HFF-Myc (cell line): ENCODE results near the gene DIAPH3.
"Not testable (repeated sequence)": the region's sequence is repeated elsewhere in the genome, so short reads cannot be mapped to it uniquely, and the experiment has no call there.

Source experiments
- DNase-seq: peaks from one replicate; pipeline ENCODE4 v3.0.0-alpha.2; 2011; ENCODE audit warnings: low read depth; ENCODE audit errors: extremely low read depth
- H3K4me3 ChIP-seq: replicated peaks from 2 replicates; pipeline ENCODE4 v1.5.1; 2011; ENCODE audit warnings: low read depth, mild to moderate bottlenecking, control low read depth, low read length
- CTCF ChIP-seq: IDR thresholded peaks from 2 replicates; pipeline ENCODE4 v1.5.1; 2012; ENCODE audit warnings: mild to moderate bottlenecking, low read depth, low read length, control low read depth; ENCODE audit errors: missing control alignments

DIAPH3 gene

GRCh38 chr13:60090574-60090973 lies 73.2 kb downstream of the DIAPH3 start:
- no peak for DNase-seq
- no peak overlapping the region for H3K4me3 ChIP-seq
- no peak for TF ChIP-seq CTCF

- not testable (repeated sequence) for H3K4me3 ChIP-seq, DNase-seq
Observed at GRCh38 chr13:60083780-60084179, 79.9 kb downstream of the DIAPH3 start.

- no peak overlapping the region for H3K4me3 ChIP-seq
- TF ChIP-seq CTCF: no peak
- no peak for DNase-seq
Observed at GRCh38 chr13:60080850-60081249, 82.9 kb downstream of the DIAPH3 start.

GRCh38 chr13:60078226-60078625 lies 85.5 kb downstream of the DIAPH3 start:
- no peak for DNase-seq
- no peak overlapping the region for H3K4me3 ChIP-seq
- no peak for TF ChIP-seq CTCF

- DNase-seq: no peak
- no peak overlapping the region for H3K4me3 ChIP-seq
- TF ChIP-seq CTCF: no peak
Observed at GRCh38 chr13:60075850-60076249, 87.9 kb downstream of the DIAPH3 start.

- no peak for TF ChIP-seq CTCF
- DNase-seq: no peak
- no peak overlapping the region for H3K4me3 ChIP-seq
Observed at GRCh38 chr13:60074397-60074796, 89.3 kb downstream of the DIAPH3 start.

GRCh38 chr13:60066226-60066625 lies 97.5 kb downstream of the DIAPH3 start:
- no peak for DNase-seq
- no peak for TF ChIP-seq CTCF
- no peak overlapping the region for H3K4me3 ChIP-seq

- TF ChIP-seq CTCF: no peak
- no peak for DNase-seq
- no peak overlapping the region for H3K4me3 ChIP-seq
Observed at GRCh38 chr13:60062502-60062901, 101.2 kb downstream of the DIAPH3 start.
